H4 (cell line): ENCODE measurements around the gene RBM4B. TPM values are rescaled to one million over a fixed set of nuclear protein-coding genes. Genes with fewer than 3 reads are reported as not detected.

ENCODE experiments used
- total RNA-seq: library from RNA; depleted of rRNA; stranded (reverse); fragments of >200 nt; shearing (Covaris generic); gene quantifications from 2 replicates; pipeline ENCODE4 v1.2.3, GENCODE V29; 2014; rRNA removed

RBM4B gene
- total RNA-seq, 1 experiment from 2014 or later: 46.5 TPM

Other genes starting within 250 kb of the RBM4B start
- 71.8 and 77.7 TPM in 2 replicates for gene MRPL11, start 239.0 kb downstream of the RBM4B start, total RNA-seq
- 5.6 and 7.5 TPM in 2 replicates for gene PELI3, start 211.0 kb downstream of the RBM4B start, total RNA-seq
- gene DPP3, start 197.5 kb downstream of the RBM4B start, total RNA-seq: 61.4 and 66.7 TPM in 2 replicates
- gene BBS1, start 167.3 kb downstream of the RBM4B start, total RNA-seq: 12.3 and 14.9 TPM in 2 replicates
- gene ZDHHC24, start 131.8 kb downstream of the RBM4B start, total RNA-seq: 7.0 and 19.3 TPM in 2 replicates
- not detected in 2 replicates for gene ACTN3, start 131.0 kb downstream of the RBM4B start, total RNA-seq
- 9.1 and 11.3 TPM in 2 replicates for gene CTSF, start 109.3 kb downstream of the RBM4B start, total RNA-seq
- gene CCDC87, start 84.8 kb downstream of the RBM4B start, total RNA-seq: 0.04 and 0.56 TPM in 2 replicates
- 21.6 and 25.3 TPM in 2 replicates for gene CCS, start 84.7 kb downstream of the RBM4B start, total RNA-seq
- gene RBM14, start 61.3 kb downstream of the RBM4B start, total RNA-seq: 27.5 and 34.3 TPM in 2 replicates
- gene RBM4, start 39.2 kb downstream of the RBM4B start, total RNA-seq: 159 and 164 TPM in 2 replicates
- gene SPTBN2, start 51.3 kb upstream of the RBM4B start, total RNA-seq: 12.7 and 24.8 TPM in 2 replicates
- gene RCE1, start 165.6 kb upstream of the RBM4B start, total RNA-seq: 23.5 and 27.5 TPM in 2 replicates
- gene LRFN4, start 179.2 kb upstream of the RBM4B start, total RNA-seq: 4.7 and 12.4 TPM in 2 replicates